OCI-LY1 (cell line): ENCODE results near the gene ASB15.

Source experiments
- H2AFZ ChIP-seq: fragments of 200-600 bp; sonication (generic), shearing (Covaris generic); 2 replicates; pipeline ENCODE4 v1.6.0; 2014; ENCODE audit warnings: antibody characterized with exemption, mild to moderate bottlenecking, low read length
- H3F3A ChIP-seq: fragments of 200-600 bp; sonication (generic), shearing (Covaris generic); 2 replicates; pipeline ENCODE4 v1.6.0; 2014; ENCODE audit warnings: mild to moderate bottlenecking, antibody characterized with exemption, low read length, moderate library complexity; ENCODE audit not compliant: insufficient read depth
- H3K27ac ChIP-seq: fragments of 200-600 bp; sonication (generic); 2 replicates; pipeline ENCODE4 v1.5.1; 2014; ENCODE audit warnings: low read length, mixed run types, mild to moderate bottlenecking, low read depth; ENCODE audit not compliant: poor library complexity, severe bottlenecking
- H3K27me3 ChIP-seq: fragments of 200-600 bp; sonication (generic); 2 replicates; pipeline ENCODE4 v1.6.0; 2014; ENCODE audit warnings: antibody characterized with exemption, mild to moderate bottlenecking, low read length, moderate library complexity; ENCODE audit not compliant: insufficient read depth
- H3K36me3 ChIP-seq: fragments of 200-600 bp; sonication (generic); 2 replicates; pipeline ENCODE4 v1.6.1; 2014; ENCODE audit warnings: mild to moderate bottlenecking, antibody characterized with exemption, low read length, moderate library complexity, mixed read lengths; ENCODE audit not compliant: insufficient read depth
- H3K4me1 ChIP-seq: fragments of 200-600 bp; sonication (generic); 2 replicates; pipeline ENCODE4 v1.5.1; 2014; ENCODE audit warnings: mild to moderate bottlenecking, low read length, moderate library complexity; ENCODE audit not compliant: insufficient read depth, severe bottlenecking
- H3K4me2 ChIP-seq: fragments of 200-600 bp; sonication (generic), shearing (Covaris generic); 2 replicates; pipeline ENCODE4 v1.6.1; 2014; ENCODE audit warnings: low read length
- H3K4me3 ChIP-seq: fragments of 200-600 bp; sonication (generic); 2 replicates; pipeline ENCODE4 v1.5.1; 2014; ENCODE audit warnings: low read length, low read depth, mild to moderate bottlenecking, mixed read lengths; ENCODE audit not compliant: poor library complexity, severe bottlenecking
- H3K79me2 ChIP-seq: fragments of 200-600 bp; shearing (Covaris generic); 2 replicates; pipeline ENCODE4 v1.6.1; 2016; ENCODE audit warnings: mixed run types, low read length, mixed read lengths; ENCODE audit not compliant: insufficient read depth
- H3K9ac ChIP-seq: fragments of 200-600 bp; sonication (generic), shearing (Covaris generic); 2 replicates; pipeline ENCODE4 v1.6.1; 2014; ENCODE audit warnings: mild to moderate bottlenecking, low read length, mixed read lengths
- H3K9me2 ChIP-seq: fragments of 200-600 bp; sonication (generic), shearing (Covaris generic); 2 replicates; pipeline ENCODE4 v1.6.1; 2014; ENCODE audit warnings: low read depth, mild to moderate bottlenecking, low read length, mixed read lengths
- H3K9me3 ChIP-seq: fragments of 200-600 bp; shearing (Covaris generic); 2 replicates; pipeline ENCODE4 v1.6.1; 2014; ENCODE audit warnings: low read length, mixed read lengths
- H4K20me1 ChIP-seq: fragments of 200-600 bp; sonication (generic), shearing (Covaris generic); 2 replicates; pipeline ENCODE4 v1.6.0; 2016; ENCODE audit warnings: mild to moderate bottlenecking, low read length; ENCODE audit not compliant: insufficient read depth
- CTCF ChIP-seq: fragments of 200-600 bp; sonication (generic), shearing (Covaris generic); IDR thresholded peaks from 2 replicates; pipeline ENCODE4 v1.5.1; 2017; ENCODE audit warnings: mild to moderate bottlenecking, antibody characterized with exemption, low read length, moderate library complexity, mixed read lengths
- EZH2 ChIP-seq: fragments of 200-600 bp; sonication (generic), shearing (Covaris generic); IDR thresholded peaks from 2 replicates; pipeline ENCODE4 v1.8.0; 2017; ENCODE audit warnings: borderline replicate concordance, mixed run types, mild to moderate bottlenecking, antibody characterized with exemption, low read length, moderate library complexity, mixed read lengths

The ASB15 gene

DNA sequence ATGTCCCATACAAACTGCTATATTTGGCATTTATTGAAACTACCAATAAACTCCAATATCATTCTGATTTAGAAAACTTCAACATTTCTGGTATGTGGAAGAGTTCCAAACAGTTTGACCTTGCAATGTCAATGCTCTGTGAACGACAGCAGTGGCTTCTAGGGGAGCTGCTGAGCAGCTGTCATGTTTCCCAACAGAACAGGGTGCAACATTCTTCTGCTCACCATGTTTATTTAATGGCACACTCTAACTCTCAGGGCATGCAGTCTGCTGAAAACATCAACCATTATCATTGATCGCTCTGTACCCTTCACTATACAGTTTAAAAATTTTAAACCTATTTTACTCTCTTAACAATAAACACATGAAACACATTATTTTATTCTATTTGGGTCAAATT is 79.9 kb downstream of the ASB15 start:
- no peak overlapping the region for H3K4me3 ChIP-seq
- H3K36me3 ChIP-seq, result peaks cover 4% of the 10 kb centered on the region; the same call in 1 of the 2 replicates
- H3K27me3 ChIP-seq, result no peaks in the 10 kb centered on the region
- H3K27ac ChIP-seq, result no peak overlapping the region
- no peaks in the 10 kb centered on the region for H3F3A ChIP-seq
- no peaks in the 10 kb centered on the region for H3K9me3 ChIP-seq
- no peaks in the 10 kb centered on the region for H3K9me2 ChIP-seq
- no peak for TF ChIP-seq CTCF
- H3K4me2 ChIP-seq, result no peak overlapping the region
- no peak overlapping the region for H2AFZ ChIP-seq
- H4K20me1 ChIP-seq, result no peaks in the 10 kb centered on the region
- H3K4me1 ChIP-seq, result no peaks in the 10 kb centered on the region
- no peaks in the 10 kb centered on the region for H3K79me2 ChIP-seq
- H3K9ac ChIP-seq, result no peak overlapping the region

DNA sequence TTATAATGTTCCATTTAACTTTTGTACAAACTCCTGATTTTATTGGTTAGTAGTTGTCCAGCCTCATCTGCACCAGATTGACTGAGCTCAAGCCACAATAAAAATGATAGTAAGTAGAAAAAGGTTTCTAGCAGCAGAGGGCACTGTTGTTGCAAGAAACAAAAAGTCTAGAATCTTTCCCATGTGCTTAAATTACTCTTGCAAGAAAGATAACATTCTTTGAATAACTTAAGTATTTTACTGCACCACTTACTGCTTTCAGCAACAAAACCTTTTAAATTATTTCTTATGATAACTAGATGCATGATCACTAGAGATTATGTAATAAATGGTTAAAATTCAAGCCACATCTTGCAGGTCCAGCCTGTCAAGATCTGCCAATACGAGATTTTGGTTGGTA is 81.1 kb downstream of the ASB15 start:
- no peak overlapping the region for H3K9ac ChIP-seq
- no peaks in the 10 kb centered on the region for H3K9me3 ChIP-seq
- H3K27me3 ChIP-seq, result no peaks in the 10 kb centered on the region
- H3K4me2 ChIP-seq, result no peak overlapping the region
- no peak overlapping the region for H3K27ac ChIP-seq
- H3K9me2 ChIP-seq, result no peaks in the 10 kb centered on the region
- TF ChIP-seq EZH2, result no peak
- peak; percentile 85 for TF ChIP-seq CTCF
- no peaks in the 10 kb centered on the region for H3K4me1 ChIP-seq
- no peaks in the 10 kb centered on the region for H4K20me1 ChIP-seq
- H3K4me3 ChIP-seq, result no peak overlapping the region
- no peaks in the 10 kb centered on the region for H3K79me2 ChIP-seq
- peaks cover 4% of the 10 kb centered on the region; the same call in 1 of the 2 replicates for H3K36me3 ChIP-seq
- no peaks in the 10 kb centered on the region for H3F3A ChIP-seq
- H2AFZ ChIP-seq, result no peak overlapping the region

DNA sequence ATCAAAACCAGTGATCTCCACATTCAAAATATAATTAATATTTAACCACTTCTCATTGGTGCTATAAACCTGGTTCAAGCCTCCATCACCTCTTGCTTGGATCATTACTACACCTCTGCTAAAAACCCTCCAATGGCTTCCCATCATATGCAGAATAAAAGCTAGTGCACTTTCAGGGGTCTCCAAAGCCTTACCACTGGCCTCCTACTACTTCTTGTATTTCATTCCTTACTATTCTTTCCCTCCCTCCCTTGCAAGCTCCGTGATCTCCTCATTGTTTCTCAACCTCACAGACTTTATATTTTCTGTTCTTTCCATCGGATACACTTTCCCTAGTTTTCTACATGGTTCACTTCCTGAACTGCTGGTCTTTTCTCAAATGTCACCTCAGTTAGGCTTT is 85.5 kb downstream of the ASB15 start:
- Histone ChIP-seq H3F3A (no peaks in the 10 kb centered on the region), H3K9ac (no peak overlapping the region), H3K9me3 (no peaks in the 10 kb centered on the region), H3K9me2 (no peaks in the 10 kb centered on the region), H3K79me2 (no peaks in the 10 kb centered on the region), H3K4me3 (no peak overlapping the region), H3K27ac (no peak overlapping the region), H3K4me1 (no peaks in the 10 kb centered on the region), H3K36me3 (peaks cover 27% of the 10 kb centered on the region), H3K4me2 (no peak overlapping the region), H2AFZ (no peak overlapping the region), H4K20me1 (no peaks in the 10 kb centered on the region), H3K27me3 (no peaks in the 10 kb centered on the region)
- no peak for TF ChIP-seq EZH2
- no peak for TF ChIP-seq CTCF
